Gastrocnemius medialis (tissue), 4 donors: ENCODE measurements around the gene NDUFA13.

Source experiments
- POLR2A ChIP-seq, 2 donors: fragments of 450-650 bp; IDR thresholded peaks; one replicate each; pipeline ENCODE4 v1.6.1; 2017; ENCODE audit warnings: antibody characterized with exemption in 2 of 2, mild to moderate bottlenecking in 2 of 2, moderate library complexity in 2 of 2
- TF ChIP-seq, protein P1 (sequence below), 5 experiments: fragments of 450-650 bp in 3 of 5; fragments of 200-600 bp in 2 of 5; sonication (generic) in 2 of 5; IDR thresholded peaks in 4 of 5; conservative IDR thresholded peaks in 1 of 5; 1 replicate in 4 of 5; 2 replicates in 1 of 5; pipeline ENCODE4 v1.5.1; 2016 to 2019; ENCODE audit warnings: antibody characterized with exemption in 5 of 5, mild to moderate bottlenecking in 3 of 5, moderate library complexity in 3 of 5

DNA sequence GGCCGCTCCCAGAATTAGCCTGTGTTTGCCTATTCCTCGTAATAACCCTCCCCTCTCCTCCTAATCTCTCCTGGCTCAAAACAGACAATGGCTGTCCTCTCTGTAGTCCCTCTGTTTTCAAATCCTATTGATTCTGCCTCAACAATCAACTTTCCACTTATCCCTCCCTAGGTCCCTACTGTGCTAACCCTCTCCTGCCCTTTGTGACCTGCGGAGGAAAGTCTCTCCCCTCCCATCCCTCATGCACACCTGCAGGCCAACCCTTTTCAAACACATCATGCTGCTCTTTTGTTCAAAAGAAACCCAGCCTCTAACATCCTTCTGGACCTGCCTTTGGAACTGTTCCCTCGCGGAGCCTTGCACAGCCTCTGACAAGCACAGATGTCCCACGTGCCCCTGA, 59.4 kb downstream of the NDUFA13 start:
- TF ChIP-seq, protein P1, sequence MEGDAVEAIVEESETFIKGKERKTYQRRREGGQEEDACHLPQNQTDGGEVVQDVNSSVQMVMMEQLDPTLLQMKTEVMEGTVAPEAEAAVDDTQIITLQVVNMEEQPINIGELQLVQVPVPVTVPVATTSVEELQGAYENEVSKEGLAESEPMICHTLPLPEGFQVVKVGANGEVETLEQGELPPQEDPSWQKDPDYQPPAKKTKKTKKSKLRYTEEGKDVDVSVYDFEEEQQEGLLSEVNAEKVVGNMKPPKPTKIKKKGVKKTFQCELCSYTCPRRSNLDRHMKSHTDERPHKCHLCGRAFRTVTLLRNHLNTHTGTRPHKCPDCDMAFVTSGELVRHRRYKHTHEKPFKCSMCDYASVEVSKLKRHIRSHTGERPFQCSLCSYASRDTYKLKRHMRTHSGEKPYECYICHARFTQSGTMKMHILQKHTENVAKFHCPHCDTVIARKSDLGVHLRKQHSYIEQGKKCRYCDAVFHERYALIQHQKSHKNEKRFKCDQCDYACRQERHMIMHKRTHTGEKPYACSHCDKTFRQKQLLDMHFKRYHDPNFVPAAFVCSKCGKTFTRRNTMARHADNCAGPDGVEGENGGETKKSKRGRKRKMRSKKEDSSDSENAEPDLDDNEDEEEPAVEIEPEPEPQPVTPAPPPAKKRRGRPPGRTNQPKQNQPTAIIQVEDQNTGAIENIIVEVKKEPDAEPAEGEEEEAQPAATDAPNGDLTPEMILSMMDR (IDR thresholded peaks at IDR 0.05 in 4 of 5, conservative IDR thresholded peaks at IDR 0.05 in 1 of 5): no peak
- no peak for TF ChIP-seq POLR2A (IDR thresholded peaks at IDR 0.05)
